Lung (tissue), 12 donors: ENCODE data around the gene ATP6AP2. TPM values are rescaled to one million over a fixed set of nuclear protein-coding genes. Genes with fewer than 3 reads are reported as not detected.

ENCODE experiments used
- ATAC-seq: fragments of 200-7000 bp; cut with Tn5 transposase; one replicate; pipeline ENCODE4 v1.9.1; 2020; ENCODE audit warnings: moderate number of reproducible peaks; ENCODE audit not compliant: insufficient read depth, low FRiP score
- DNase-seq, 3 donors: peaks; one replicate each; pipeline ENCODE4 v3.0.0-alpha.2; 2013 to 2017
- H3K27ac ChIP-seq, 2 donors: one replicate each; pipeline ENCODE4 v1.5.1; 2013; ENCODE audit warnings: mild to moderate bottlenecking in 2 of 2, moderate library complexity in 2 of 2, control low read depth in 1 of 2, inconsistent platforms in 1 of 2, low read depth in 1 of 2, low read length in 1 of 2
- H3K27me3 ChIP-seq, 3 donors: one replicate each; pipeline ENCODE4 v1.5.1; 2013; ENCODE audit warnings: low read length in 2 of 3; ENCODE audit not compliant: control insufficient read depth in 3 of 3, insufficient read depth in 3 of 3
- H3K36me3 ChIP-seq, 4 donors: one replicate each; pipeline ENCODE4 v1.5.1; 2013; ENCODE audit warnings: low read length in 4 of 4, mild to moderate bottlenecking in 1 of 4, moderate library complexity in 1 of 4; ENCODE audit not compliant: control insufficient read depth in 4 of 4, insufficient read depth in 4 of 4
- H3K4me1 ChIP-seq, 5 donors: one replicate each; pipeline ENCODE4 v1.5.1; 2013; ENCODE audit warnings: low read length in 5 of 5, mild to moderate bottlenecking in 2 of 5, moderate library complexity in 1 of 5; ENCODE audit not compliant: control insufficient read depth in 5 of 5, insufficient read depth in 5 of 5
- H3K4me3 ChIP-seq: one replicate; pipeline ENCODE4 v1.5.1; 2013; ENCODE audit warnings: mild to moderate bottlenecking, control low read depth, moderate library complexity
- H3K9ac ChIP-seq, 2 donors: one replicate each; pipeline ENCODE4 v1.5.1; 2013; ENCODE audit warnings: low read length in 2 of 2, control low read depth in 1 of 2; ENCODE audit not compliant: insufficient read depth in 1 of 2
- H3K9me3 ChIP-seq, 4 donors: one replicate each; pipeline ENCODE4 v1.5.1; 2013; ENCODE audit warnings: low read length in 3 of 4, mild to moderate bottlenecking in 1 of 4, moderate library complexity in 1 of 4; ENCODE audit not compliant: control insufficient read depth in 4 of 4, insufficient read depth in 3 of 4
- CTCF ChIP-seq: IDR thresholded peaks from 2 replicates; pipeline ENCODE4 v1.5.1; 2012; ENCODE audit warnings: mild to moderate bottlenecking; ENCODE audit errors: control extremely low read depth, extremely low read depth
- WGBS, 2 donors: extraction: QIAGEN DNeasy Blood & Tissue Kit; methylation state at CpG; one replicate each; pipeline ENCODE4 v1.1.7; 2013; 5-methylcytosine and 5-hydroxymethylcytosine counted together
- polyA plus RNA-seq, 2 donors: library from polyadenylated mRNA; stranded (reverse); fragments of 200-250 nt; gene quantifications; one replicate each; pipeline ENCODE4 v1.2.1, GENCODE V29; 2013
- total RNA-seq, 2 donors: library from RNA; depleted of rRNA in 1 of 2; stranded (reverse); fragments of >200 nt in 1 of 2; gene quantifications; one replicate each; pipeline ENCODE4 v1.2.1, GENCODE V29; 2014 to 2021
- donor health status: control.
- donor health status: control.
- donor health status: Bipolar disorder and iron deficiency.
- donor health status: healthy.
- donor health status: DM: yes; HTN: yes; CAD: no.

ATP6AP2 gene
- total and polyA plus RNA-seq, 4 donors, result 65.9 to 113 (median 106) TPM

- 1 to 7% methylated on average over 25 to 33 of the region's 33 CpGs for WGBS, 2 donors
- ATAC-seq (no peak), DNase-seq (peak; percentile 20)
- no peaks in the 10 kb centered on the region for H3K36me3 ChIP-seq
- peaks cover 0 to 25% (median 14%) of the 10 kb centered on the region in 3 donors for H3K27me3 ChIP-seq
- H3K27ac ChIP-seq, result peak overlapping the region; percentile 87 to 91
- H3K9ac ChIP-seq, result peak overlapping the region; percentile 50 to 68
- H3K4me1 ChIP-seq, result peaks cover 0 to 14% (median 4%) of the 10 kb centered on the region in 5 donors
- no peaks in the 10 kb centered on the region for H3K9me3 ChIP-seq
- peak overlapping the region; percentile 95 for H3K4me3 ChIP-seq
- no peak for TF ChIP-seq CTCF
These were observed 65.9 kb downstream of the ATP6AP2 start for GRCh38 chrX:40646489-40647306.

GRCh38 chrX:40647307-40648197, 66.8 kb downstream of the ATP6AP2 start, which contains the start of gene CXorf38:
CXorf38 (minus strand) TSS chrX:40647561; CDS start chrX:40647520, 41 bp downstream.
- DNase-seq (peak; percentile 93 to 95 (median 95)), ATAC-seq (peak; percentile 77)
- Histone ChIP-seq H3K36me3 (no peaks in the 10 kb centered on the region), H3K4me3 (peak within 1 kb of the TSS; percentile 95), H3K27me3 (peaks cover 0 to 26% (median 17%) of the 10 kb centered on the region in 3 donors), H3K4me1 (peaks cover 0 to 14% (median 4%) of the 10 kb centered on the region in 5 donors), H3K27ac (peak within 1 kb of the TSS; percentile 87 to 91), H3K9ac (peak within 1 kb of the TSS; percentile 68 to 79), H3K9me3 (no peaks in the 10 kb centered on the region)
- no peak for TF ChIP-seq CTCF
- 2 to 4% methylated on average over 51 to 66 of the region's 66 CpGs for WGBS, 2 donors

GRCh38 chrX:40651620-40652223, 71.0 kb downstream of the ATP6AP2 start:
- no peak overlapping the region for H3K4me3 ChIP-seq
- peak; percentile 80 for TF ChIP-seq CTCF
- H3K9ac ChIP-seq, result no peak overlapping the region
- H3K4me1 ChIP-seq, result no peaks in the 10 kb centered on the region
- ATAC-seq (no peak), DNase-seq (peak; percentile 70 to 78 (median 71))
- peaks cover 0 to 48% (median 20%) of the 10 kb centered on the region in 3 donors for H3K27me3 ChIP-seq
- H3K27ac ChIP-seq, result no peak overlapping the region
- no peaks in the 10 kb centered on the region for H3K9me3 ChIP-seq
- peaks cover 0 to 11% (median 4%) of the 10 kb centered on the region in 4 donors for H3K36me3 ChIP-seq
- 1% methylated on average over 3 of the region's 3 CpGs for WGBS, 2 donors
